GM18519 (cell line): ENCODE data around the gene MINDY4.

Experiments used
- ATAC-seq: cut with Tn5 transposase; IDR thresholded peaks from one replicate; pipeline ENCODE4 v1.9.1; 2021; ENCODE audit warnings: mild to moderate bottlenecking, moderate library complexity; ENCODE audit not compliant: unreplicated experiment, low FRiP score

The MINDY4 gene

GRCh38 chr7:30771174-30771879 is at the start of gene MINDY4:
Gene MINDY4, plus strand, starts transcription at chr7:30771417. Its CDS starts 77 bp downstream, at chr7:30771494.
- ATAC-seq, result peak; percentile 73

- ATAC-seq, result no peak
Measured at GRCh38 chr7:30722187-30722586, 49.0 kb upstream of the MINDY4 start.

GRCh38 chr7:30722671-30723070 is 48.5 kb upstream of the MINDY4 start:
- no peak for ATAC-seq

- no peak for ATAC-seq
Measured at GRCh38 chr7:30723776-30724175, 47.4 kb upstream of the MINDY4 start.

- no peak for ATAC-seq
Measured at GRCh38 chr7:30726296-30727006, 44.8 kb upstream of the MINDY4 start.

GRCh38 chr7:30727061-30727945 is 43.9 kb upstream of the MINDY4 start:
- no peak for ATAC-seq

- no peak for ATAC-seq
Measured at GRCh38 chr7:30728591-30729100, 42.6 kb upstream of the MINDY4 start.

- ATAC-seq, result no peak
Measured at GRCh38 chr7:30729642-30730041, 41.6 kb upstream of the MINDY4 start.

GRCh38 chr7:30730097-30730496 is 41.1 kb upstream of the MINDY4 start:
- no peak for ATAC-seq

- no peak for ATAC-seq
Measured at GRCh38 chr7:30730996-30731395, 40.2 kb upstream of the MINDY4 start.

GRCh38 chr7:30731581-30731980 is 39.6 kb upstream of the MINDY4 start:
- no peak for ATAC-seq

GRCh38 chr7:30732606-30733005 is 38.6 kb upstream of the MINDY4 start:
- ATAC-seq, result no peak

- no peak for ATAC-seq
Measured at GRCh38 chr7:30733216-30733615, 38.0 kb upstream of the MINDY4 start.

GRCh38 chr7:30733691-30734090 is 37.5 kb upstream of the MINDY4 start:
- ATAC-seq, result no peak

- no peak for ATAC-seq
Measured at GRCh38 chr7:30734497-30734896, 36.7 kb upstream of the MINDY4 start.

GRCh38 chr7:30735631-30736030 is 35.6 kb upstream of the MINDY4 start:
- ATAC-seq, result no peak

- ATAC-seq, result no peak
Measured at GRCh38 chr7:30736291-30736690, 34.9 kb upstream of the MINDY4 start.

GRCh38 chr7:30738026-30738915 is 32.9 kb upstream of the MINDY4 start:
- no peak for ATAC-seq

- ATAC-seq, result no peak
Measured at GRCh38 chr7:30739691-30740090, 31.5 kb upstream of the MINDY4 start.
